Dendritic cell treated with granulocyte-macrophage colony-stimulating factor and Interleukin-4, amounts not matched to agents 40 ng/mL and 50 ng/mL, for 4 days (primary cell): ENCODE data around the gene DLL3.

Experiments used
- H3K27ac Mint-ChIP-seq: one replicate; pipeline ENCODE4 v1.8.0; 2022; ENCODE audit warnings: mild to moderate bottlenecking, mixed read lengths
- H3K27me3 Mint-ChIP-seq: one replicate; pipeline ENCODE4 v1.8.0; 2022; ENCODE audit warnings: mild to moderate bottlenecking, mixed read lengths
- H3K36me3 Mint-ChIP-seq: one replicate; pipeline ENCODE4 v1.8.0; 2022; ENCODE audit warnings: low read depth, mixed read lengths
- H3K4me1 Mint-ChIP-seq: one replicate; pipeline ENCODE4 v1.8.0; 2022; ENCODE audit warnings: low read depth, mixed read lengths
- H3K4me3 Mint-ChIP-seq: one replicate; pipeline ENCODE4 v1.8.0; 2022; ENCODE audit warnings: mild to moderate bottlenecking, moderate library complexity, mixed read lengths
- H3K9me3 Mint-ChIP-seq: one replicate; pipeline ENCODE4 v1.8.0; 2022; ENCODE audit warnings: mixed read lengths
- intact Hi-C: fragments of 100-400 bp; cut with micrococcal nuclease; formaldehyde crosslinking; loops from one replicate; pipeline ENCODE4 v1.15.0; 2022

The DLL3 gene

GRCh38 chr19:39515551-39516191 is 16.9 kb downstream of the DLL3 start:
- Mint-ChIP-seq H3K9me3 (no peaks in the 10 kb centered on the region), H3K4me1 (peaks cover 22% of the 10 kb centered on the region), H3K36me3 (no peaks in the 10 kb centered on the region), H3K4me3 (peak overlapping the region; percentile 24), H3K27ac (no peak overlapping the region), H3K27me3 (peaks cover 88% of the 10 kb centered on the region)
- intact Hi-C loops = no loop called here

GRCh38 chr19:39516270-39516669 is 17.5 kb downstream of the DLL3 start:
- Mint-ChIP-seq H3K4me3 (no peak overlapping the region), H3K4me1 (peaks cover 22% of the 10 kb centered on the region), H3K9me3 (no peaks in the 10 kb centered on the region), H3K36me3 (no peaks in the 10 kb centered on the region), H3K27me3 (peaks cover 83% of the 10 kb centered on the region), H3K27ac (no peak overlapping the region)
- intact Hi-C loops = no loop called here

- H3K27me3 Mint-ChIP-seq = peaks cover 75% of the 10 kb centered on the region
- H3K27ac Mint-ChIP-seq = no peak overlapping the region
Observed at GRCh38 chr19:39517432-39517831, 18.7 kb downstream of the DLL3 start.

GRCh38 chr19:39518458-39518857 is 19.7 kb downstream of the DLL3 start:
- Mint-ChIP-seq H3K27ac (no peak overlapping the region), H3K4me1 (peaks cover 22% of the 10 kb centered on the region), H3K9me3 (no peaks in the 10 kb centered on the region), H3K36me3 (no peaks in the 10 kb centered on the region), H3K27me3 (peaks cover 65% of the 10 kb centered on the region), H3K4me3 (no peak overlapping the region)
- intact Hi-C loops = no loop called here

More at GRCh38 chr19:39517432-39517831, 18.7 kb downstream of the DLL3 start:
- Mint-ChIP-seq H3K36me3 (no peaks in the 10 kb centered on the region), H3K4me3 (no peak overlapping the region), H3K9me3 (no peaks in the 10 kb centered on the region), H3K4me1 (peaks cover 22% of the 10 kb centered on the region)
- intact Hi-C loops = no loop called here

GRCh38 chr19:39518975-39519374 is 20.2 kb downstream of the DLL3 start:
- no peak overlapping the region for H3K27ac Mint-ChIP-seq
- peaks cover 22% of the 10 kb centered on the region for H3K4me1 Mint-ChIP-seq
- intact Hi-C loops = no loop called here
- H3K36me3 Mint-ChIP-seq = no peaks in the 10 kb centered on the region
- no peaks in the 10 kb centered on the region for H3K9me3 Mint-ChIP-seq
- peaks cover 59% of the 10 kb centered on the region for H3K27me3 Mint-ChIP-seq
- no peak overlapping the region for H3K4me3 Mint-ChIP-seq

GRCh38 chr19:39520541-39521484 is 22.1 kb downstream of the DLL3 start:
- Mint-ChIP-seq H3K27me3 (peaks cover 41% of the 10 kb centered on the region), H3K4me1 (peaks cover 22% of the 10 kb centered on the region), H3K9me3 (no peaks in the 10 kb centered on the region), H3K27ac (no peak overlapping the region), H3K36me3 (no peaks in the 10 kb centered on the region), H3K4me3 (no peak overlapping the region)
- intact Hi-C loops = no loop called here

GRCh38 chr19:39524495-39524894 is 25.7 kb downstream of the DLL3 start:
- Mint-ChIP-seq H3K36me3 (no peaks in the 10 kb centered on the region), H3K9me3 (no peaks in the 10 kb centered on the region), H3K27ac (peak overlapping the region; percentile 75), H3K4me1 (peaks cover 14% of the 10 kb centered on the region), H3K4me3 (no peak overlapping the region), H3K27me3 (peaks cover 7% of the 10 kb centered on the region)
- intact Hi-C loops = no loop called here

- intact Hi-C loops = no loop called here
Observed at GRCh38 chr19:39525205-39525604, 26.5 kb downstream of the DLL3 start.

GRCh38 chr19:39531834-39532232 is 33.1 kb downstream of the DLL3 start:
- H3K27me3 Mint-ChIP-seq = no peaks in the 10 kb centered on the region

More at GRCh38 chr19:39525205-39525604, 26.5 kb downstream of the DLL3 start:
- Mint-ChIP-seq H3K27ac (peak overlapping the region; percentile 75), H3K9me3 (no peaks in the 10 kb centered on the region), H3K4me1 (peaks cover 14% of the 10 kb centered on the region), H3K36me3 (no peaks in the 10 kb centered on the region), H3K4me3 (no peak overlapping the region), H3K27me3 (peaks cover 3% of the 10 kb centered on the region)

GRCh38 chr19:39532233-39533002 is 33.7 kb downstream of the DLL3 start, which contains the start of gene EID2B:
Gene EID2B (minus strand): TSS chr19:39532852. CDS start chr19:39532802, 50 bp downstream.
- peak within 1 kb of the TSS; percentile 90 for H3K4me3 Mint-ChIP-seq
- H3K4me1 Mint-ChIP-seq = peaks cover 20% of the 10 kb centered on the region
- no peaks in the 10 kb centered on the region for H3K9me3 Mint-ChIP-seq
- peak within 1 kb of the TSS; percentile 83 for H3K27ac Mint-ChIP-seq
- H3K36me3 Mint-ChIP-seq = no peaks in the 10 kb centered on the region
- intact Hi-C loops = loop anchor here (1.0 to 2.0 kb wide), 3 partner anchors 34 to 88 kb away; partner anchors contain the start of genes DLL3 and SUPT5H
- no peaks in the 10 kb centered on the region for H3K27me3 Mint-ChIP-seq

More at GRCh38 chr19:39531834-39532232, 33.1 kb downstream of the DLL3 start:
- intact Hi-C loops = loop anchor here (1.0 to 2.0 kb wide), 3 partner anchors 33 to 87 kb away; partner anchors contain the start of genes DLL3 and SUPT5H
- Mint-ChIP-seq H3K9me3 (no peaks in the 10 kb centered on the region), H3K36me3 (no peaks in the 10 kb centered on the region), H3K27ac (peak overlapping the region; percentile 83), H3K4me3 (peak overlapping the region; percentile 90), H3K4me1 (peaks cover 20% of the 10 kb centered on the region)

GRCh38 chr19:39533003-39533512 is 34.3 kb downstream of the DLL3 start:
- Mint-ChIP-seq H3K27me3 (no peaks in the 10 kb centered on the region), H3K27ac (peak overlapping the region; percentile 83), H3K4me1 (peaks cover 24% of the 10 kb centered on the region), H3K36me3 (peaks cover 4% of the 10 kb centered on the region), H3K9me3 (no peaks in the 10 kb centered on the region), H3K4me3 (no peak overlapping the region)
- intact Hi-C loops = loop anchor here (2.0 kb wide), 2 partner anchors 34 to 88 kb away; partner anchors contain the start of genes DLL3 and SUPT5H

- Mint-ChIP-seq H3K4me1 (peaks cover 30% of the 10 kb centered on the region), H3K27me3 (no peaks in the 10 kb centered on the region), H3K4me3 (no peak overlapping the region), H3K36me3 (peaks cover 8% of the 10 kb centered on the region), H3K27ac (no peak overlapping the region), H3K9me3 (no peaks in the 10 kb centered on the region)
- intact Hi-C loops = loop anchor here (2.0 kb wide), 2 partner anchors 35 to 89 kb away; partner anchors contain the start of genes DLL3 and SUPT5H
Observed at GRCh38 chr19:39533791-39534190, 35.0 kb downstream of the DLL3 start.

GRCh38 chr19:39539165-39539517 is 40.4 kb downstream of the DLL3 start:
- intact Hi-C loops = no loop called here
- peaks cover 35% of the 10 kb centered on the region for H3K4me1 Mint-ChIP-seq
- peak overlapping the region; percentile 94 for H3K27ac Mint-ChIP-seq
- H3K4me3 Mint-ChIP-seq = peak overlapping the region; percentile 95
- peaks cover 15% of the 10 kb centered on the region for H3K36me3 Mint-ChIP-seq
- no peaks in the 10 kb centered on the region for H3K27me3 Mint-ChIP-seq
- no peaks in the 10 kb centered on the region for H3K9me3 Mint-ChIP-seq
